ENCODE results near the gene PIK3CG. TPM values are rescaled to one million over a fixed set of nuclear protein-coding genes. Genes with fewer than 3 reads are reported as not detected.

The PIK3CG gene
- total and polyA plus RNA-seq, 2 donors (not counting 1 experiment from before 2014, with no cell fraction given), result 0.09 TPM; not detected in 1

DNA sequence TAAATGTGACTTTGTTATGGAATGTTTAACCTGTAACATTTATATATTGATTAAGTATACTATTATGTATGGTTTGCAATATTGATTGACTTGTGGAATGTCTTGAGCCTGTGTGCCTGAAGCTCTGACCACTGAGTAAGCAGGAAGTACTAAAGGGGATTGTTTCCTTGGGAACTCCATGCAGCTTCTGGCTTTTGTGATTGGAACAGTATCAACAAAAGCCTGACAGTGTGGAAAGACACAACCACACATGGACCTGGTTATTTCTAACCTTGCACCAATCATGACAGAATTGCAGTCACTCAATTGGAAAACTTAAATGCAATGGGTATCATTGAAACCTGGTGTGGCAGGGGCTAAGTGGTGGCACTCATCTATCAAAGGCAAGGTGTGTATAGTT, 45.5 kb upstream of the PIK3CG start:
- Histone ChIP-seq H3K36me3 (ENCODE audit: control insufficient read depth, insufficient read depth, low read length) (no peaks in the 10 kb centered on the region), H4K20me1 (ENCODE audit: control insufficient read depth, extremely low read depth, insufficient read depth, low read length) (no peaks in the 10 kb centered on the region), H3K4me1 (ENCODE audit: control insufficient read depth, extremely low read depth, insufficient read depth, low read length) (no peaks in the 10 kb centered on the region), H3K4me3 (replicated peaks in 1 of 4; ENCODE audit: control extremely low read depth in 1 of 4, insufficient read depth in 1 of 4, low read depth in 3 of 4, low read length in 4 of 4) (no peak overlapping the region), H3K4me2 (ENCODE audit: extremely low read depth, insufficient read depth, low read length) (no peak overlapping the region), H3K79me2 (ENCODE audit: control insufficient read depth, insufficient read depth, low read length) (no peaks in the 10 kb centered on the region), H3K9me3 (ENCODE audit: control insufficient read depth, insufficient read depth, low read depth, low read length) (no peaks in the 10 kb centered on the region), H3K27ac (ENCODE audit: insufficient read depth, low read length) (no peak overlapping the region), H3K9ac (ENCODE audit: insufficient read depth, low read length) (no peak overlapping the region), H3K27me3 (ENCODE audit: control insufficient read depth, insufficient read depth, low read length) (no peaks in the 10 kb centered on the region), H2AFZ (ENCODE audit: low read length) (no peak overlapping the region)
- no peak for DNase-seq (ENCODE audit: low read depth in 2 of 2)
- TF ChIP-seq, protein P1, sequence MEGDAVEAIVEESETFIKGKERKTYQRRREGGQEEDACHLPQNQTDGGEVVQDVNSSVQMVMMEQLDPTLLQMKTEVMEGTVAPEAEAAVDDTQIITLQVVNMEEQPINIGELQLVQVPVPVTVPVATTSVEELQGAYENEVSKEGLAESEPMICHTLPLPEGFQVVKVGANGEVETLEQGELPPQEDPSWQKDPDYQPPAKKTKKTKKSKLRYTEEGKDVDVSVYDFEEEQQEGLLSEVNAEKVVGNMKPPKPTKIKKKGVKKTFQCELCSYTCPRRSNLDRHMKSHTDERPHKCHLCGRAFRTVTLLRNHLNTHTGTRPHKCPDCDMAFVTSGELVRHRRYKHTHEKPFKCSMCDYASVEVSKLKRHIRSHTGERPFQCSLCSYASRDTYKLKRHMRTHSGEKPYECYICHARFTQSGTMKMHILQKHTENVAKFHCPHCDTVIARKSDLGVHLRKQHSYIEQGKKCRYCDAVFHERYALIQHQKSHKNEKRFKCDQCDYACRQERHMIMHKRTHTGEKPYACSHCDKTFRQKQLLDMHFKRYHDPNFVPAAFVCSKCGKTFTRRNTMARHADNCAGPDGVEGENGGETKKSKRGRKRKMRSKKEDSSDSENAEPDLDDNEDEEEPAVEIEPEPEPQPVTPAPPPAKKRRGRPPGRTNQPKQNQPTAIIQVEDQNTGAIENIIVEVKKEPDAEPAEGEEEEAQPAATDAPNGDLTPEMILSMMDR (conservative IDR thresholded peaks at IDR 0.05 in 1 of 2, IDR thresholded peaks at IDR 0.05 in 1 of 2; ENCODE audit: low read depth in 1 of 2, low read length in 2 of 2), result no peak
- no peak for TF ChIP-seq EZH2 (IDR thresholded peaks at IDR 0.05; ENCODE audit: low read length, missing control alignments)

DNA sequence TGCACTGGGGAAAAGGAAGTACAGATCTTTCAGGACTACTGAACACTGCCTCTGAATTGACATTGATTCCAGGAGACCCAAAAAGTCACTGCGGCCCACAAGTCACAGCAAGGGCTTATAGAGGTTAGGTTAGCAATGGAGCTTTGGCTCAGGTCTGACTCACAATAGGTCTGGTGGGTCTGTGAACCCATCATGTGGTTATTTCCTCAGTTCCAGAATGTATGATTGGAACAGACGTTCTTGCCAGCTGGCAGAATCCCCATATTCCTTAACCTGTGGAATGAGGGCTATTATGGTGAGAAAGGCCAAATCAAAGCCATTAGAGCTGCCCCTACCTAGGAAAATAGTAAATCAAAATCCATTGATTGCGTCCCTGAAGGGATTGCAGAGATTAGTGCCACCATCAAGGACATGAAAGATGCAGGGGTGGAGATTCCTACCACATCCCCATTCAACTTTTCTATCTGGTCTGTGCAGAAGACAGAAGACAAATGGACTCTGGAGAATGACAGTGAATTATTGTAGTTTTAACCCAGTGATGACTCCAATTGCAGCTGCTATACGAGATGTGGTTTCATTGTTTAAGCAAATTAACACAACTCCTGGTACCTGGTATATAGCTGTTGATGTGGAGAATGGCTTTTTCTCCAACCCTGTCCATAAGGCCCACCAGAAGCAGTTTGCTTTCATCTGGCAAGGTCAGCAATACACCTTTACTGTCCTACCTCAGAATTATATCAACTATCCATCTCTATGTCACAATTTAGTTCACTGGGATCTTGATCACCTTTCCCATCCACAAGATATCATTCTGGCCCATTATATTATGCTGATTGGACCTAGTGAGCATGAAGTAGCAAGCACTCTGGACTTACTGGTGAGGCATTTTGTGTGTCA, 44.5 kb upstream of the PIK3CG start:
- H3K36me3 ChIP-seq (ENCODE audit: control insufficient read depth, insufficient read depth, low read length), result no peaks in the 10 kb centered on the region
- no peaks in the 10 kb centered on the region for H4K20me1 ChIP-seq (ENCODE audit: control insufficient read depth, extremely low read depth, insufficient read depth, low read length)
- H3K9ac ChIP-seq (ENCODE audit: insufficient read depth, low read length), result no peak overlapping the region
- no peak overlapping the region for H3K4me3 ChIP-seq (replicated peaks in 1 of 4; ENCODE audit: control extremely low read depth in 1 of 4, insufficient read depth in 1 of 4, low read depth in 3 of 4, low read length in 4 of 4)
- no peaks in the 10 kb centered on the region for H3K9me3 ChIP-seq (ENCODE audit: control insufficient read depth, insufficient read depth, low read depth, low read length)
- no peaks in the 10 kb centered on the region for H3K4me1 ChIP-seq (ENCODE audit: control insufficient read depth, extremely low read depth, insufficient read depth, low read length)
- no peaks in the 10 kb centered on the region for H3K79me2 ChIP-seq (ENCODE audit: control insufficient read depth, insufficient read depth, low read length)
- no peak overlapping the region for H3K27ac ChIP-seq (ENCODE audit: insufficient read depth, low read length)
- no peaks in the 10 kb centered on the region for H3K27me3 ChIP-seq (ENCODE audit: control insufficient read depth, insufficient read depth, low read length)
- no peak for TF ChIP-seq EZH2 (IDR thresholded peaks at IDR 0.05; ENCODE audit: low read length, missing control alignments)
- TF ChIP-seq, protein P1 (conservative IDR thresholded peaks at IDR 0.05 in 1 of 2, IDR thresholded peaks at IDR 0.05 in 1 of 2; ENCODE audit: low read depth in 1 of 2, low read length in 2 of 2), result no peak
- H3K4me2 ChIP-seq (ENCODE audit: extremely low read depth, insufficient read depth, low read length), result no peak overlapping the region
- no peak overlapping the region for H2AFZ ChIP-seq (ENCODE audit: low read length)
- peak in 1 of 2 donors; percentile 73 for DNase-seq (ENCODE audit: low read depth in 2 of 2)

DNA sequence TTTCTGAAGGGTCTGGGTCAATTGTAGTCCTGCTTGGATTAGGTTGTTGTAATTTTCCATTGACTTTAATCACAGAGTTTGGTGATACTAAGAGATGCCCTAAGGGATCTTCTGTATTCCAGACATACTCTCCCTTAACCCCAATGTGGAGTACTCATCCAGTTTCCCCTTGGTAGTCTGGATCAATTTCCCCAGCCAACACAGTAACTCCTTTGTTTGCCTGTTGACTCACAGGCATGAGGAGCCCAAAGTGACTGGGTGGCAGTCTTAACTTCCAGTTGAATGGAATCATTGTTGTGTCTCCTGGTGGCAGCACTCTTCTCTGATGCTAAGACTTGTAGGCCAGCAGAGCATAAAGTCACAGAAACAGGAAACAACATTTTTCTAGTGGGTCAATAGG, 41.5 kb upstream of the PIK3CG start:
- no peaks in the 10 kb centered on the region for H3K4me1 ChIP-seq (ENCODE audit: control insufficient read depth, extremely low read depth, insufficient read depth, low read length)
- H3K4me3 ChIP-seq (replicated peaks in 1 of 4; ENCODE audit: control extremely low read depth in 1 of 4, insufficient read depth in 1 of 4, low read depth in 3 of 4, low read length in 4 of 4), result no peak overlapping the region
- H3K9ac ChIP-seq (ENCODE audit: insufficient read depth, low read length), result no peak overlapping the region
- no peaks in the 10 kb centered on the region for H3K79me2 ChIP-seq (ENCODE audit: control insufficient read depth, insufficient read depth, low read length)
- TF ChIP-seq, protein P1 (conservative IDR thresholded peaks at IDR 0.05 in 1 of 2, IDR thresholded peaks at IDR 0.05 in 1 of 2; ENCODE audit: low read depth in 1 of 2, low read length in 2 of 2), result no peak
- no peak for TF ChIP-seq EZH2 (IDR thresholded peaks at IDR 0.05; ENCODE audit: low read length, missing control alignments)
- no peaks in the 10 kb centered on the region for H4K20me1 ChIP-seq (ENCODE audit: control insufficient read depth, extremely low read depth, insufficient read depth, low read length)
- no peak overlapping the region for H2AFZ ChIP-seq (ENCODE audit: low read length)
- no peaks in the 10 kb centered on the region for H3K27me3 ChIP-seq (ENCODE audit: control insufficient read depth, insufficient read depth, low read length)
- H3K4me2 ChIP-seq (ENCODE audit: extremely low read depth, insufficient read depth, low read length), result no peak overlapping the region
- H3K9me3 ChIP-seq (ENCODE audit: control insufficient read depth, insufficient read depth, low read depth, low read length), result no peaks in the 10 kb centered on the region
- no peak overlapping the region for H3K27ac ChIP-seq (ENCODE audit: insufficient read depth, low read length)
- DNase-seq (ENCODE audit: low read depth in 2 of 2), result peak in 1 of 2 donors; percentile 35
- no peaks in the 10 kb centered on the region for H3K36me3 ChIP-seq (ENCODE audit: control insufficient read depth, insufficient read depth, low read length)

Data from fibroblast of lung (primary cell).